OCI-LY1 (cell line): Measurements from ENCODE around the gene GTF2A2.

Experiments
- EZH2 ChIP-seq: fragments of 200-600 bp; sonication (generic), shearing (Covaris generic); IDR thresholded peaks from 2 replicates; pipeline ENCODE4 v1.8.0; 2017; ENCODE audit warnings: borderline replicate concordance, mixed run types, mild to moderate bottlenecking, antibody characterized with exemption, low read length, moderate library complexity, mixed read lengths
- TF ChIP-seq, protein P1 (sequence below): fragments of 200-600 bp; sonication (generic), shearing (Covaris generic); IDR thresholded peaks from 2 replicates; pipeline ENCODE4 v1.5.1; 2017; ENCODE audit warnings: mild to moderate bottlenecking, antibody characterized with exemption, low read length, moderate library complexity, mixed read lengths

DNA sequence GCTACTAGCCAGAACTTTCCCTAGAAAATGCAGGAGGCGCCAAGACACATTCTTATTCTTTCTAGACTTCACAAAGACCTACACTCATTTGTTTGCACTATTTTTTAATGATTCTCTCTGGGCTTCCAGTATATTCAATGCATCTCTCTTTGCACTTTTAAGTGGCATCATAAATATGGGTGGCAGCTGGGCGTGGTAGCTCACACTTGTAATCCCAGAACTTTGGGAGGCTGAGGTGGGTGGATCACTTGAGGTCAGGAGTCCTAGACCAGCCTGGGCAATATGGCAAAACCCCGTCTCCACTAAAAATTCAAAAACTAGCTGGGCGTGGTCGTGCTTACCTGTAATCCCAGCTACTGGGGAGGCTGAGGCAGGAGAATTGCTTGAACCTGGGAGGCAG, 51.3 kb downstream of the GTF2A2 start:
- TF ChIP-seq, protein P1, sequence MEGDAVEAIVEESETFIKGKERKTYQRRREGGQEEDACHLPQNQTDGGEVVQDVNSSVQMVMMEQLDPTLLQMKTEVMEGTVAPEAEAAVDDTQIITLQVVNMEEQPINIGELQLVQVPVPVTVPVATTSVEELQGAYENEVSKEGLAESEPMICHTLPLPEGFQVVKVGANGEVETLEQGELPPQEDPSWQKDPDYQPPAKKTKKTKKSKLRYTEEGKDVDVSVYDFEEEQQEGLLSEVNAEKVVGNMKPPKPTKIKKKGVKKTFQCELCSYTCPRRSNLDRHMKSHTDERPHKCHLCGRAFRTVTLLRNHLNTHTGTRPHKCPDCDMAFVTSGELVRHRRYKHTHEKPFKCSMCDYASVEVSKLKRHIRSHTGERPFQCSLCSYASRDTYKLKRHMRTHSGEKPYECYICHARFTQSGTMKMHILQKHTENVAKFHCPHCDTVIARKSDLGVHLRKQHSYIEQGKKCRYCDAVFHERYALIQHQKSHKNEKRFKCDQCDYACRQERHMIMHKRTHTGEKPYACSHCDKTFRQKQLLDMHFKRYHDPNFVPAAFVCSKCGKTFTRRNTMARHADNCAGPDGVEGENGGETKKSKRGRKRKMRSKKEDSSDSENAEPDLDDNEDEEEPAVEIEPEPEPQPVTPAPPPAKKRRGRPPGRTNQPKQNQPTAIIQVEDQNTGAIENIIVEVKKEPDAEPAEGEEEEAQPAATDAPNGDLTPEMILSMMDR: no peak
- TF ChIP-seq EZH2: no peak
